Right atrium auricular region (tissue), 2 donors: ENCODE results near the gene DOCK4. TPM values are rescaled to one million over a fixed set of nuclear protein-coding genes. Genes with fewer than 3 reads are reported as not detected.

ENCODE experiments used
- DNase-seq: peaks from one replicate; pipeline ENCODE4 v3.0.0-alpha.2; 2019; ENCODE audit warnings: low spot score
- H3K27ac ChIP-seq, 2 donors: fragments of 200-600 bp; sonication (generic); 1 replicate in 1 of 2; 2 replicates in 1 of 2; pipeline ENCODE4 v1.5.1; 2016 to 2019
- H3K27me3 ChIP-seq, 2 donors: fragments of 200-600 bp; sonication (generic); one replicate each; pipeline versions ENCODE4 v1.5.1 to v1.6.0; 2017 to 2019
- H3K36me3 ChIP-seq: fragments of 200-600 bp; sonication (generic); one replicate; pipeline ENCODE4 v1.5.1; 2016
- H3K4me1 ChIP-seq, 2 donors: fragments of 200-600 bp; sonication (generic); one replicate each; pipeline versions ENCODE4 v1.5.1 to v1.6.0; 2017 to 2019
- H3K4me3 ChIP-seq, 2 donors: fragments of 200-600 bp; sonication (generic); 1 replicate in 1 of 2; 2 replicates in 1 of 2; pipeline ENCODE4 v1.5.1; 2017 to 2019; ENCODE audit warnings: mild to moderate bottlenecking in 1 of 2, moderate library complexity in 1 of 2
- H3K9me3 ChIP-seq, 2 donors: fragments of 200-600 bp; sonication (generic); one replicate each; pipeline ENCODE4 v1.5.1; 2019
- CTCF ChIP-seq, 2 donors: fragments of 200-600 bp; sonication (generic); IDR thresholded peaks; one replicate each; pipeline ENCODE4 v1.5.1; 2019; ENCODE audit warnings: antibody characterized with exemption in 2 of 2
- total RNA-seq, 2 donors: library from RNA; depleted of rRNA; stranded (reverse); fragments of >200 nt; gene quantifications; one replicate each; pipeline ENCODE4 v1.1.0, GENCODE V29; 2016

The DOCK4 gene
- total RNA-seq, 2 donors from 2014 or later = 12.3 to 17.8 TPM

- H3K27me3 ChIP-seq = no peaks in the 10 kb centered on the region
- no peak for TF ChIP-seq CTCF (IDR thresholded peaks at IDR 0.05)
- no peaks in the 10 kb centered on the region for H3K9me3 ChIP-seq
- no peak for DNase-seq
- peaks cover 0 to 27% of the 10 kb centered on the region in 2 donors for H3K4me1 ChIP-seq
- H3K4me3 ChIP-seq = no peak overlapping the region
- no peaks in the 10 kb centered on the region for H3K36me3 ChIP-seq
- no peak overlapping the region for H3K27ac ChIP-seq
Measured at GRCh38 chr7:112157072-112157471, 49.1 kb downstream of the DOCK4 start.

GRCh38 chr7:112156412-112156811 is 49.8 kb downstream of the DOCK4 start:
- Histone ChIP-seq H3K27me3 (no peaks in the 10 kb centered on the region), H3K4me3 (no peak overlapping the region), H3K27ac (no peak overlapping the region), H3K4me1 (peaks cover 0 to 20% of the 10 kb centered on the region in 2 donors), H3K9me3 (no peaks in the 10 kb centered on the region), H3K36me3 (no peaks in the 10 kb centered on the region)
- DNase-seq = no peak
- no peak for TF ChIP-seq CTCF (IDR thresholded peaks at IDR 0.05)

- TF ChIP-seq CTCF (IDR thresholded peaks at IDR 0.05) = no peak
- H3K4me3 ChIP-seq = no peak overlapping the region
- no peak overlapping the region for H3K27ac ChIP-seq
- H3K9me3 ChIP-seq = no peaks in the 10 kb centered on the region
- H3K36me3 ChIP-seq = no peaks in the 10 kb centered on the region
- no peak for DNase-seq
- H3K27me3 ChIP-seq = no peaks in the 10 kb centered on the region
- H3K4me1 ChIP-seq = peaks cover 0 to 3% of the 10 kb centered on the region in 2 donors
Measured at GRCh38 chr7:112154690-112155089, 51.5 kb downstream of the DOCK4 start.

- no peak overlapping the region for H3K27ac ChIP-seq
- no peak overlapping the region for H3K4me3 ChIP-seq
- H3K4me1 ChIP-seq = no peaks in the 10 kb centered on the region
- no peak for DNase-seq
- no peak for TF ChIP-seq CTCF (IDR thresholded peaks at IDR 0.05)
- no peaks in the 10 kb centered on the region for H3K36me3 ChIP-seq
- H3K27me3 ChIP-seq = no peaks in the 10 kb centered on the region
- no peaks in the 10 kb centered on the region for H3K9me3 ChIP-seq
Measured at GRCh38 chr7:112152186-112152585, 54.0 kb downstream of the DOCK4 start.

GRCh38 chr7:112150823-112151641 is 55.2 kb downstream of the DOCK4 start:
- Histone ChIP-seq H3K27ac (no peak overlapping the region), H3K27me3 (no peaks in the 10 kb centered on the region), H3K9me3 (no peaks in the 10 kb centered on the region), H3K4me3 (no peak overlapping the region), H3K36me3 (no peaks in the 10 kb centered on the region), H3K4me1 (no peaks in the 10 kb centered on the region)
- no peak for TF ChIP-seq CTCF (IDR thresholded peaks at IDR 0.05)
- no peak for DNase-seq

- Histone ChIP-seq H3K4me3 (no peak overlapping the region), H3K27ac (no peak overlapping the region), H3K9me3 (no peaks in the 10 kb centered on the region), H3K4me1 (no peaks in the 10 kb centered on the region), H3K27me3 (no peaks in the 10 kb centered on the region), H3K36me3 (no peaks in the 10 kb centered on the region)
- TF ChIP-seq CTCF (IDR thresholded peaks at IDR 0.05) = no peak
- DNase-seq = no peak
Measured at GRCh38 chr7:112149734-112150133, 56.5 kb downstream of the DOCK4 start.
